Neural progenitor cell (in vitro differentiated cells): ENCODE measurements around the gene SPATA16. TPM values are rescaled to one million over a fixed set of nuclear protein-coding genes. Genes with fewer than 3 reads are reported as not detected.

Source experiments
- DNase-seq: peaks from one replicate; pipeline ENCODE4 v3.0.0-alpha.2; 2016; ENCODE audit warnings: low spot score
- H2AFZ ChIP-seq: fragments of 200-600 bp; sonication (generic); replicated peaks from 2 replicates; pipeline ENCODE4 v1.6.1; 2016; ENCODE audit warnings: antibody characterized with exemption
- H3F3A ChIP-seq: fragments of 200-600 bp; sonication (generic); 2 replicates; pipeline ENCODE4 v1.6.1; 2016; ENCODE audit warnings: antibody characterized with exemption, low read depth
- H3K27ac ChIP-seq: fragments of 200-600 bp; sonication (generic); 2 replicates; pipeline ENCODE4 v1.5.1; 2016; ENCODE audit warnings: mild to moderate bottlenecking
- H3K27me3 ChIP-seq: fragments of 200-600 bp; sonication (generic); 2 replicates; pipeline ENCODE4 v1.6.1; 2016; ENCODE audit warnings: mild to moderate bottlenecking, moderate library complexity
- H3K36me3 ChIP-seq: fragments of 200-600 bp; sonication (generic); 2 replicates; pipeline ENCODE4 v1.5.1; 2016
- H3K4me1 ChIP-seq: fragments of 200-600 bp; sonication (generic); 2 replicates; pipeline ENCODE4 v1.6.1; 2016; ENCODE audit warnings: mixed run types
- H3K4me2 ChIP-seq: fragments of 200-600 bp; sonication (generic); 2 replicates; pipeline ENCODE4 v1.6.1; 2016
- H3K4me3 ChIP-seq: fragments of 200-600 bp; sonication (generic); 2 replicates; pipeline ENCODE4 v1.5.1; 2016
- H3K79me2 ChIP-seq: fragments of 200-600 bp; sonication (generic); 2 replicates; pipeline ENCODE4 v1.6.1; 2016; ENCODE audit warnings: low read depth
- H3K9ac ChIP-seq: fragments of 200-600 bp; sonication (generic); 2 replicates; pipeline ENCODE4 v1.6.1; 2016
- H3K9me3 ChIP-seq: fragments of 200-600 bp; sonication (generic); 2 replicates; pipeline ENCODE4 v1.5.1; 2016; ENCODE audit warnings: low read depth
- H4K20me1 ChIP-seq: fragments of 200-600 bp; sonication (generic); 2 replicates; pipeline ENCODE4 v1.6.1; 2016; ENCODE audit warnings: low read depth
- H3K27ac Mint-ChIP-seq: 3 replicates; pipeline ENCODE4 v1.8.0; 2021; ENCODE audit warnings: mixed read lengths
- H3K27me3 Mint-ChIP-seq: 2 replicates; pipeline ENCODE4 v1.8.0; 2022; ENCODE audit warnings: low read depth, mild to moderate bottlenecking, inconsistent platforms, moderate library complexity, mixed read lengths; ENCODE audit not compliant: insufficient read depth
- H3K36me3 Mint-ChIP-seq: 3 replicates; pipeline ENCODE4 v1.8.0; 2021; ENCODE audit warnings: mixed read lengths
- H3K4me1 Mint-ChIP-seq: 3 replicates; pipeline ENCODE4 v1.8.0; 2021; ENCODE audit warnings: mixed read lengths
- H3K4me3 Mint-ChIP-seq: 3 replicates; pipeline ENCODE4 v1.8.0; 2021; ENCODE audit warnings: mild to moderate bottlenecking, moderate library complexity, mixed read lengths
- H3K9me3 Mint-ChIP-seq: 3 replicates; pipeline ENCODE4 v1.8.0; 2020; ENCODE audit warnings: mixed read lengths
- EZH2 ChIP-seq: fragments of 200-600 bp; sonication (generic); IDR thresholded peaks from 2 replicates; pipeline ENCODE4 v1.6.1; 2017; ENCODE audit warnings: antibody characterized with exemption, mild to moderate bottlenecking, moderate library complexity
- EZH2phosphoT487 ChIP-seq: fragments of 200-600 bp; sonication (generic); IDR thresholded peaks from 2 replicates; pipeline ENCODE4 v1.6.1; 2017; ENCODE audit warnings: antibody characterized with exemption
- total RNA-seq: library from RNA; depleted of rRNA; stranded (reverse); fragments of >200 nt; gene quantifications from 2 replicates; pipeline ENCODE4 v1.2.3, GENCODE V29; 2015; ENCODE audit warnings: low replicate concordance
- TF ChIP-seq, protein P1 (sequence below): fragments of 200-600 bp; sonication (generic); IDR thresholded peaks from 2 replicates; pipeline ENCODE4 v1.5.1; 2017; ENCODE audit warnings: antibody characterized with exemption, mild to moderate bottlenecking

The SPATA16 gene
- total RNA-seq, 1 donor from 2014 or later, result not detected

GRCh38 chr3:172924546-172924945 lies 216.5 kb downstream of the SPATA16 start:
- H3K4me1 Mint-ChIP-seq, result no peaks in the 10 kb centered on the region
- no peak overlapping the region for H3K27ac Mint-ChIP-seq
- no peak overlapping the region for H2AFZ ChIP-seq
- H3K4me3 ChIP-seq, result no peak overlapping the region
- DNase-seq, result no peak
- no peaks in the 10 kb centered on the region for H3K79me2 ChIP-seq
- no peaks in the 10 kb centered on the region for H3K36me3 ChIP-seq
- H3K27me3 Mint-ChIP-seq, result no peaks in the 10 kb centered on the region
- H3K27ac ChIP-seq, result no peak overlapping the region
- H3K4me1 ChIP-seq, result no peaks in the 10 kb centered on the region
- TF ChIP-seq EZH2phosphoT487 (no peak), EZH2 (no peak)
- TF ChIP-seq, protein P1, sequence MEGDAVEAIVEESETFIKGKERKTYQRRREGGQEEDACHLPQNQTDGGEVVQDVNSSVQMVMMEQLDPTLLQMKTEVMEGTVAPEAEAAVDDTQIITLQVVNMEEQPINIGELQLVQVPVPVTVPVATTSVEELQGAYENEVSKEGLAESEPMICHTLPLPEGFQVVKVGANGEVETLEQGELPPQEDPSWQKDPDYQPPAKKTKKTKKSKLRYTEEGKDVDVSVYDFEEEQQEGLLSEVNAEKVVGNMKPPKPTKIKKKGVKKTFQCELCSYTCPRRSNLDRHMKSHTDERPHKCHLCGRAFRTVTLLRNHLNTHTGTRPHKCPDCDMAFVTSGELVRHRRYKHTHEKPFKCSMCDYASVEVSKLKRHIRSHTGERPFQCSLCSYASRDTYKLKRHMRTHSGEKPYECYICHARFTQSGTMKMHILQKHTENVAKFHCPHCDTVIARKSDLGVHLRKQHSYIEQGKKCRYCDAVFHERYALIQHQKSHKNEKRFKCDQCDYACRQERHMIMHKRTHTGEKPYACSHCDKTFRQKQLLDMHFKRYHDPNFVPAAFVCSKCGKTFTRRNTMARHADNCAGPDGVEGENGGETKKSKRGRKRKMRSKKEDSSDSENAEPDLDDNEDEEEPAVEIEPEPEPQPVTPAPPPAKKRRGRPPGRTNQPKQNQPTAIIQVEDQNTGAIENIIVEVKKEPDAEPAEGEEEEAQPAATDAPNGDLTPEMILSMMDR, result no peak
- no peaks in the 10 kb centered on the region for H4K20me1 ChIP-seq
- H3K27me3 ChIP-seq, result no peaks in the 10 kb centered on the region
- H3K9ac ChIP-seq, result no peak overlapping the region
- H3K9me3 ChIP-seq, result no peaks in the 10 kb centered on the region
- no peaks in the 10 kb centered on the region for H3F3A ChIP-seq
- no peak overlapping the region for H3K4me3 Mint-ChIP-seq
- H3K4me2 ChIP-seq, result no peak overlapping the region
- H3K9me3 Mint-ChIP-seq, result no peaks in the 10 kb centered on the region
- no peaks in the 10 kb centered on the region for H3K36me3 Mint-ChIP-seq

DNA sequence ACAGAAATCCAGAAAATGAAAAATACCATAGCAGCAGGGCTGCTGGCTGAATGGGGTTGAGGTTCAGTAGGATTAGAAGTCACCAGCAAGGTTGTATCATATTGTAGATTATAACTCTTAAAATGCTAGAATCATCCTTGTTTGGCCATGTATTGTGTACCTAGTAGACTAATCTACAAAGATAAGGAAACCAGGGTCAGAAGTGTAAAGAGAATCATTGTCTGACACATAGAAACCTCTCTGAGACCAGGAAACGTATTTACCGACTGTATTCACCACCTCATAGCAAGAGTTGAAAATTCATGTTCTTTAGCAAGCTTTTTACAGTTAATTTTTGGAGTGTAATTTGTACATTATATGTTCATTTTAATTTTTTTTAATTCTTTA lies 221.7 kb downstream of the SPATA16 start:
- no peak overlapping the region for H2AFZ ChIP-seq
- H3K27me3 ChIP-seq, result no peaks in the 10 kb centered on the region
- DNase-seq, result no peak
- no peaks in the 10 kb centered on the region for H3K36me3 ChIP-seq
- H3F3A ChIP-seq, result no peaks in the 10 kb centered on the region
- H3K4me3 ChIP-seq, result no peak overlapping the region
- no peak overlapping the region for H3K27ac ChIP-seq
- Mint-ChIP-seq H3K27me3 (no peaks in the 10 kb centered on the region), H3K27ac (no peak overlapping the region), H3K36me3 (no peaks in the 10 kb centered on the region), H3K4me1 (peaks cover 6% of the 10 kb centered on the region), H3K4me3 (no peak overlapping the region), H3K9me3 (no peaks in the 10 kb centered on the region)
- no peak for TF ChIP-seq EZH2
- TF ChIP-seq, protein P1, result no peak
- TF ChIP-seq EZH2phosphoT487, result no peak
- no peaks in the 10 kb centered on the region for H3K9me3 ChIP-seq
- no peaks in the 10 kb centered on the region for H4K20me1 ChIP-seq
- no peak overlapping the region for H3K9ac ChIP-seq
- no peaks in the 10 kb centered on the region for H3K79me2 ChIP-seq
- H3K4me2 ChIP-seq, result no peak overlapping the region
- peaks cover 6% of the 10 kb centered on the region for H3K4me1 ChIP-seq

DNA sequence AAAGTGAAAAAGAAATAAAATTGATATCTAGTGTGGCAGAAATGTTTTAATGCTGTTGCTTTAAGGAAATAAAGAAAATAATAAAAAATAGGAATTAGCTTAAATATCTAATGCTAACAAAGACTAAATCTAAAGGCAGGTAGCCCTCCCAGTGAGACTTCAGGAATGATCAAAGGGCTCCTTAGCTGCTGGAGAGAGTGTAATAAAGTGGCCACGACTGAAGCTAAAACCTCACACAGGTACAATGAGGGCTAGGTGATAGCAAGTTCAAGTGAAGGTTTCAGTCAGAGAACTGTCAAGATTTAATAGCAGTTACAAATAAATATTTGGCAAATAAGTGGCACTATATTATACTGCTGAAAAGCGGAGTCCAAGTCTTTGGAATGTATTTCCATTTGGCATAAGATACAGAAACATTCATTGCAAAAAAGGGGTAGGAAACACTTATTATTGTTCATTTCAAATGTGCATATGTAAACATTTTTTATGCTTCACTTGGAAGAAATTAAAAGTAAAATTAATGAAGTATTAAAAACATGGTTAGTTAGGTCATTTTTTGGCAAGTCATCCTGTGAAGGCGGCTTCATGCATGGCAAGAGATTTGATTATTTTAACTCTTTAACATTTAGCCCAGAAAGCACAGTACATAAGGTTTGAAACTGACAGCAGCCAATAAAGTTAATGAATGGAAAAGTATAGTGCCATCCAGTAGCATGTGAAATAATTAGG lies 222.3 kb downstream of the SPATA16 start:
- Histone ChIP-seq H3K36me3 (no peaks in the 10 kb centered on the region), H2AFZ (no peak overlapping the region), H3K27me3 (no peaks in the 10 kb centered on the region), H3K4me1 (peaks cover 6% of the 10 kb centered on the region), H3K27ac (no peak overlapping the region), H3K4me3 (no peak overlapping the region), H3K9ac (no peak overlapping the region), H3K79me2 (no peaks in the 10 kb centered on the region), H3K9me3 (no peaks in the 10 kb centered on the region), H3F3A (no peaks in the 10 kb centered on the region), H3K4me2 (no peak overlapping the region), H4K20me1 (no peaks in the 10 kb centered on the region)
- peaks cover 6% of the 10 kb centered on the region for H3K4me1 Mint-ChIP-seq
- no peaks in the 10 kb centered on the region for H3K9me3 Mint-ChIP-seq
- H3K27me3 Mint-ChIP-seq, result no peaks in the 10 kb centered on the region
- no peaks in the 10 kb centered on the region for H3K36me3 Mint-ChIP-seq
- H3K4me3 Mint-ChIP-seq, result no peak overlapping the region
- no peak overlapping the region for H3K27ac Mint-ChIP-seq
- TF ChIP-seq EZH2, result no peak
- TF ChIP-seq EZH2phosphoT487, result no peak
- TF ChIP-seq, protein P1, result no peak
- no peak for DNase-seq
